ENCODE measurements around the gene HPGD.

- TF ChIP-seq EZH2 (optimal IDR thresholded peaks at IDR 0.05; ENCODE audit: low read depth, low read length), result no peak
- no peak for TF ChIP-seq CTCF (IDR thresholded peaks at IDR 0.05; ENCODE audit: low read length)
- no peak for TF ChIP-seq EZH2phosphoT487 (IDR thresholded peaks at IDR 0.05; ENCODE audit: low read length)
These were observed 22.2 kb upstream of the HPGD start for GRCh38 chr4:174544496-174544895.
